K562 (cell line): ENCODE measurements around the gene CD96. TPM values are rescaled to one million over a fixed set of nuclear protein-coding genes. Genes with fewer than 3 reads are reported as not detected.

Experiments used
- ATAC-seq: fragments of 200-7000 bp; cut with Tn5 transposase; 3 replicates; pipeline ENCODE4 v1.9.1; 2020; ENCODE audit warnings: moderate library complexity
- BruUV-seq: library from RNA; stranded (reverse); fragments of 400-500 nt; replicated peaks from 2 replicates; lab custom pipeline; 2021; lab: Mats Ljungman, UMichigan
- CTCF ChIA-PET: fragments of 300-600 bp; formaldehyde crosslinking; extraction: SDS; loops from one replicate; lab custom pipeline; 2021; ENCODE audit warnings: low intra/inter-chr PET ratio; lab: Yijun Ruan, JAX
- POLR2A ChIA-PET: fragments of 300-600, 350-650 bp; sonication (Branson Sonifier 250); formaldehyde crosslinking; extraction: SDS; loops from one replicate; lab custom pipeline; 2021; ENCODE audit warnings: antibody characterized with exemption, inconsistent platforms; lab: Yijun Ruan, JAX
- DNase-seq, 4 experiments: peaks; one replicate each; pipeline versions ENCODE4 v3.0.0 to v3.0.0-alpha.2; 2011 to 2018; ENCODE audit warnings: low spot score in 3 of 4, mixed read lengths in 3 of 4; ENCODE audit errors: extremely low read depth in 1 of 4
- FAIRE-seq: peaks from 2 replicates; lab custom pipeline; 2011; peaks lifted over from hg19 to GRCh38; lab: Jason Lieb, UNC
- H2AFZ ChIP-seq: 2 replicates; pipeline ENCODE4 v1.6.0; 2011; ENCODE audit warnings: low read depth, low read length, control low read depth, inconsistent platforms
- H3K27ac ChIP-seq: fragments of 200-600 bp; 3 replicates; pipeline ENCODE4 v1.8.0; 2011; ENCODE audit warnings: low read depth, mild to moderate bottlenecking, control low read depth, inconsistent platforms, low read length, moderate library complexity, mixed read lengths; ENCODE audit errors: extremely low read depth
- H3K27me3 ChIP-seq, 2 experiments: fragments of 300-600 bp in 1 of 2; 2 replicates in 1 of 2; 3 replicates in 1 of 2; pipeline versions ENCODE4 v1.6.0 to v1.8.0; 2011; ENCODE audit warnings: inconsistent platforms in 2 of 2, low read length in 2 of 2, mild to moderate bottlenecking in 1 of 2, mixed read lengths in 1 of 2, moderate library complexity in 1 of 2; ENCODE audit not compliant: control insufficient read depth in 2 of 2, insufficient read depth in 2 of 2
- H3K36me3 ChIP-seq: fragments of 300-600 bp; 3 replicates; pipeline ENCODE4 v1.8.0; 2011; ENCODE audit warnings: mild to moderate bottlenecking, low read length, inconsistent platforms; ENCODE audit not compliant: control insufficient read depth, insufficient read depth
- H3K4me1 ChIP-seq, 2 experiments: fragments of 200-600 bp in 1 of 2; replicated peaks in 1 of 2; 2 replicates in 1 of 2; 3 replicates in 1 of 2; pipeline versions ENCODE4 v1.5.1 to v1.8.0; 2011; ENCODE audit warnings: inconsistent platforms in 2 of 2, low read length in 2 of 2, mild to moderate bottlenecking in 1 of 2, mixed read lengths in 1 of 2, moderate library complexity in 1 of 2; ENCODE audit not compliant: control insufficient read depth in 2 of 2, insufficient read depth in 2 of 2
- H3K4me2 ChIP-seq: 2 replicates; pipeline ENCODE4 v1.6.1; 2011; ENCODE audit warnings: low read length, control low read depth, inconsistent platforms, mixed read lengths; ENCODE audit not compliant: insufficient read depth
- H3K4me3 ChIP-seq: fragments of 200-600 bp; sonication (generic), shearing (Covaris generic); 2 replicates; pipeline ENCODE4 v1.5.1; 2016; ENCODE audit warnings: control low read depth, inconsistent platforms
- H3K79me2 ChIP-seq: fragments of 200-600 bp; 3 replicates; pipeline ENCODE4 v1.8.0; 2011; ENCODE audit warnings: low read length, inconsistent platforms; ENCODE audit not compliant: control insufficient read depth, insufficient read depth
- H3K9ac ChIP-seq, 2 experiments: 2 replicates each; pipeline versions ENCODE4 v1.6.0 to v1.6.1; 2011; ENCODE audit warnings: low read depth in 2 of 2, low read length in 2 of 2, control low read depth in 1 of 2, inconsistent platforms in 1 of 2, mild to moderate bottlenecking in 1 of 2, mixed read lengths in 1 of 2; ENCODE audit not compliant: insufficient read depth in 1 of 2
- H3K9me1 ChIP-seq: one replicate; pipeline ENCODE4 v1.6.0; 2011; ENCODE audit warnings: inconsistent platforms, mild to moderate bottlenecking, low read length, moderate library complexity; ENCODE audit not compliant: control insufficient read depth, insufficient read depth
- H3K9me3 ChIP-seq: replicated peaks from 2 replicates; pipeline ENCODE4 v1.5.1; 2011; ENCODE audit warnings: low read depth, low read length, inconsistent platforms; ENCODE audit not compliant: control insufficient read depth, insufficient read depth
- H4K20me1 ChIP-seq: replicated peaks from 2 replicates; pipeline ENCODE4 v1.6.1; 2011; ENCODE audit warnings: low read length, inconsistent platforms, mixed read lengths; ENCODE audit not compliant: control insufficient read depth, insufficient read depth
- CTCF ChIP-seq, 3 experiments: IDR thresholded peaks in 2 of 3; conservative IDR thresholded peaks in 1 of 3; 2 replicates each; pipeline ENCODE4 v1.5.1; 2011 to 2012; ENCODE audit warnings: low read length in 3 of 3, mild to moderate bottlenecking in 3 of 3, control low read depth in 2 of 3, improper control_type of control experiment in 1 of 3, inconsistent platforms in 1 of 3, low read depth in 1 of 3, mixed read lengths in 1 of 3, moderate library complexity in 1 of 3; ENCODE audit not compliant: insufficient read depth in 2 of 3
- HMBOX1 ChIP-seq: sonication (generic); IDR thresholded peaks from 2 replicates; pipeline ENCODE4 v1.6.1; 2016
- RAD21 ChIP-seq, 2 experiments: fragments of 250-450 bp in 1 of 2; fragments of 450-650 bp in 1 of 2; sonication (Bioruptor Pico) in 1 of 2; formaldehyde crosslinking in 1 of 2; IDR thresholded peaks in 1 of 2; conservative IDR thresholded peaks in 1 of 2; 2 replicates each; pipeline versions ENCODE4 v1.4.0 to v1.8.0; 2020 to 2022; ENCODE audit warnings: mild to moderate bottlenecking in 2 of 2, moderate library complexity in 1 of 2
- SMARCC2 ChIP-seq: fragments of 450-650 bp; IDR thresholded peaks from 2 replicates; pipeline ENCODE4 v1.6.1; 2017; ENCODE audit warnings: antibody characterized with exemption, moderate library complexity, mild to moderate bottlenecking, low read depth
- WGBS: fragments of 100-300 bp; shearing (Covaris generic); methylation state at CpG from one replicate; pipeline ENCODE4 v1.1.6; 2016; ENCODE audit warnings: low coverage, mixed read lengths; ENCODE audit not compliant: insufficient coverage; ENCODE audit errors: missing lambda C conversion rate; 5-methylcytosine and 5-hydroxymethylcytosine counted together
- in situ Hi-C: fragments of 300-500 bp; cut with MboI; formaldehyde crosslinking; loops from 4 replicates; pipeline ENCODE4 v1.15.0; 2018; ENCODE audit warnings: inconsistent platforms, mixed read lengths
- intact Hi-C: fragments of 100-400 bp; cut with micrococcal nuclease; formaldehyde crosslinking; loops from 2 replicates; pipeline ENCODE4 v1.14.2; 2022
- polyA plus RNA-seq, 8 experiments: library from polyadenylated mRNA; depleted of rRNA in 4 of 8; stranded (reverse) in 5 of 8; unstranded in 3 of 8; fragments of >200 nt; fragmentation: Nextera tagmentation in 2 of 8; fragmentation: Illumina TruSeq in 1 of 8; extraction: Ambion mirVana in 2 of 8; extraction: Trizol in 1 of 8; gene quantifications; 2 replicates each; pipeline versions ENCODE4 v1.2.1 to v1.2.3, GENCODE V29; 2011 to 2014; ENCODE audit warnings: inconsistent platforms in 1 of 8, missing spikeins in 1 of 8
- total RNA-seq, 7 experiments: library from RNA; depleted of rRNA in 6 of 7; stranded (reverse); fragments of >200 nt in 6 of 7; fragmentation: Illumina TruSeq in 2 of 7; extraction: Trizol in 2 of 7; gene quantifications; 2 replicates each; pipeline versions ENCODE4 v1.2.1 to v1.2.3, GENCODE V29; 2011 to 2021; ENCODE audit warnings: low replicate concordance in 1 of 7

Gene CD96
- total and polyA plus RNA-seq, 9 of the 15 experiments (the other 6 are each of a cell fraction or from before 2014, with no cell fraction given) = 0.32 to 5.7 (median 1.2) TPM

- H3K27me3 ChIP-seq = peaks cover 0 to 6% of the 10 kb centered on the region in 2 experiments; a peak in 1 of 5 replicates
- no peaks in the 10 kb centered on the region for H3K9me1 ChIP-seq
- H4K20me1 ChIP-seq = no peaks in the 10 kb centered on the region
- H3K4me3 ChIP-seq = no peak overlapping the region
- H3K9me3 ChIP-seq = no peaks in the 10 kb centered on the region
- no peaks in the 10 kb centered on the region for H3K36me3 ChIP-seq
- no peak overlapping the region for H2AFZ ChIP-seq
- no peak overlapping the region for H3K4me2 ChIP-seq
- FAIRE-seq = peak; percentile 64
- H3K9ac ChIP-seq = no peak overlapping the region
- no peaks in the 10 kb centered on the region for H3K4me1 ChIP-seq
- H3K79me2 ChIP-seq = no peaks in the 10 kb centered on the region
- CTCF ChIA-PET = interaction anchor here (1.6 kb wide), 1 partner anchor 299 kb away, joined by 7 read pairs; no protein-coding TSS in a partner anchor
- WGBS = 6% methylated on average over 5 of the region's 5 CpGs
- ATAC-seq = peak; percentile 75
- TF ChIP-seq HMBOX1 = peak; percentile 93
- TF ChIP-seq CTCF (IDR thresholded peaks at IDR 0.05 in 2 of 3, conservative IDR thresholded peaks at IDR 0.05 in 1 of 3; ENCODE audit: insufficient read depth in 2 of 3, low read depth in 1 of 3, low read length in 3 of 3) = peak; percentile 33 to 58 (median 57); a peak in 5 of 6 replicates
- TF ChIP-seq SMARCC2 = no peak
- TF ChIP-seq RAD21 (CRISPR knock-in tag; conservative IDR thresholded peaks at IDR 0.05 in 1 of 2, IDR thresholded peaks at IDR 0.05 in 1 of 2) = peak; percentile 57 to 66; a peak in 3 of 4 replicates
- BruUV-seq = no TSS peak
- POLR2A ChIA-PET = no interaction called here
- peak; percentile 9 to 16 (median 12) for DNase-seq
- no peak overlapping the region for H3K27ac ChIP-seq
- intact Hi-C loops (loop anchor here (2.0 kb wide), 1 partner anchor 48 kb away; no protein-coding TSS in a partner anchor), in situ Hi-C loops (no loop called here)
Observed at GRCh38 chr3:111668888-111669488, 127.0 kb downstream of the CD96 start.
